Measurements from ENCODE around the gene MSTN. TPM values are rescaled to one million over a fixed set of nuclear protein-coding genes. Genes with fewer than 3 reads are reported as not detected.

The MSTN gene
- total RNA-seq, 2 experiments from 2014 or later = not detected

GRCh38 chr2:190084704-190085103 is 22.2 kb upstream of the MSTN start:
- no peaks in the 10 kb centered on the region for H3K4me1 Mint-ChIP-seq (ENCODE audit: low read depth)
- H3K27ac Mint-ChIP-seq = no peak overlapping the region
- intact Hi-C loops (cut with micrococcal nuclease) = loop anchor here (5.0 kb wide), 1 partner anchor 193 kb away; no protein-coding TSS in a partner anchor
- CTCF ChIA-PET = no interaction called here
- peaks cover 3% of the 10 kb centered on the region for H3K27me3 Mint-ChIP-seq
- no peaks in the 10 kb centered on the region for H3K9me3 Mint-ChIP-seq
- POLR2A ChIA-PET = no interaction called here
- no peak for DNase-seq
- TF ChIP-seq, protein P1, sequence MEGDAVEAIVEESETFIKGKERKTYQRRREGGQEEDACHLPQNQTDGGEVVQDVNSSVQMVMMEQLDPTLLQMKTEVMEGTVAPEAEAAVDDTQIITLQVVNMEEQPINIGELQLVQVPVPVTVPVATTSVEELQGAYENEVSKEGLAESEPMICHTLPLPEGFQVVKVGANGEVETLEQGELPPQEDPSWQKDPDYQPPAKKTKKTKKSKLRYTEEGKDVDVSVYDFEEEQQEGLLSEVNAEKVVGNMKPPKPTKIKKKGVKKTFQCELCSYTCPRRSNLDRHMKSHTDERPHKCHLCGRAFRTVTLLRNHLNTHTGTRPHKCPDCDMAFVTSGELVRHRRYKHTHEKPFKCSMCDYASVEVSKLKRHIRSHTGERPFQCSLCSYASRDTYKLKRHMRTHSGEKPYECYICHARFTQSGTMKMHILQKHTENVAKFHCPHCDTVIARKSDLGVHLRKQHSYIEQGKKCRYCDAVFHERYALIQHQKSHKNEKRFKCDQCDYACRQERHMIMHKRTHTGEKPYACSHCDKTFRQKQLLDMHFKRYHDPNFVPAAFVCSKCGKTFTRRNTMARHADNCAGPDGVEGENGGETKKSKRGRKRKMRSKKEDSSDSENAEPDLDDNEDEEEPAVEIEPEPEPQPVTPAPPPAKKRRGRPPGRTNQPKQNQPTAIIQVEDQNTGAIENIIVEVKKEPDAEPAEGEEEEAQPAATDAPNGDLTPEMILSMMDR (IDR thresholded peaks at IDR 0.05) = no peak
- no peak overlapping the region for H3K4me3 Mint-ChIP-seq
- no peak for ATAC-seq
- no peaks in the 10 kb centered on the region for H3K36me3 Mint-ChIP-seq (ENCODE audit: low read depth)

- DNase-seq (no peak), ATAC-seq (no peak)
- no peaks in the 10 kb centered on the region for H3K36me3 Mint-ChIP-seq (ENCODE audit: low read depth)
- H3K4me1 Mint-ChIP-seq (ENCODE audit: low read depth) = no peaks in the 10 kb centered on the region
- H3K27me3 Mint-ChIP-seq = peaks cover 6% of the 10 kb centered on the region
- H3K27ac Mint-ChIP-seq = no peak overlapping the region
- intact Hi-C loops (cut with micrococcal nuclease) = no loop called here
- POLR2A ChIA-PET = interaction anchor here (0.7 kb wide), 1 partner anchor 1470 kb away, joined by 3 read pairs; no protein-coding TSS in a partner anchor
- H3K9me3 Mint-ChIP-seq = no peaks in the 10 kb centered on the region
- H3K4me3 Mint-ChIP-seq = no peak overlapping the region
- TF ChIP-seq, protein P1 (IDR thresholded peaks at IDR 0.05) = no peak
- CTCF ChIA-PET = interaction anchor here (1.2 kb wide), 1 partner anchor 98 kb away, joined by 3 read pairs; a partner anchor contains a TSS
Observed at GRCh38 chr2:190082118-190082517, 19.6 kb upstream of the MSTN start.

GRCh38 chr2:190080527-190081049 is 18.1 kb upstream of the MSTN start:
- TF ChIP-seq, protein P1 (IDR thresholded peaks at IDR 0.05) = no peak
- Mint-ChIP-seq H3K27me3 (peaks cover 6% of the 10 kb centered on the region), H3K4me3 (no peak overlapping the region), H3K4me1 (ENCODE audit: low read depth) (no peaks in the 10 kb centered on the region), H3K27ac (no peak overlapping the region), H3K36me3 (ENCODE audit: low read depth) (no peaks in the 10 kb centered on the region), H3K9me3 (peaks cover 4% of the 10 kb centered on the region)
- ChIA-PET CTCF (interaction anchor here (0.5 to 4.1 kb wide), 3 partner anchors 8 to 291 kb away, joined by 3 to 20 read pairs (median 3); no protein-coding TSS in a partner anchor), POLR2A (interaction anchor here (1.1 kb wide), 1 partner anchor 386 kb away, joined by 3 read pairs; no protein-coding TSS in a partner anchor)
- DNase-seq = no peak
- ATAC-seq = no peak
- intact Hi-C loops (cut with micrococcal nuclease) = no loop called here

DNA sequence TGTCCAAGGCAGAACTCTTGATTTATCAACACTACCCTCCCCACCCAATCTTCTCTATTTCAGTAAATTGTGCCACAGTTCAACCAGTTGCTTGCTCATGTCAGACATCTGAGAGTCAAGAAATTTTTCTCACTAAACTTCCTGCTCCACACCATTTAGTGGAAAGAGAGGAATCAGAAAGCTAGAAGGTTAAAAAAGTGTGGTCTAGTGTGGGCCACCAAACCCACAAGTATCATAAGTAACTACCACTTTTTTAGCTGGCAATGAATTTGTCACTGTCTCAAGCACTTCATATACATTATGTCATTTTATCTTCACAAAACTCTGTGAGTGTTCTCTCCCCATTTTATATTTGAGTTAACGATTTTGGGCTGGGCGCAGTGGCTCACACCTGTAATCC is 16.6 kb upstream of the MSTN start:
- POLR2A ChIA-PET = no interaction called here
- CTCF ChIA-PET = interaction anchor here (1.1 to 4.1 kb wide), 2 partner anchors 9 to 198 kb away, joined by 3 to 20 read pairs; no protein-coding TSS in a partner anchor
- Mint-ChIP-seq H3K9me3 (peaks cover 9% of the 10 kb centered on the region), H3K27me3 (peaks cover 6% of the 10 kb centered on the region), H3K27ac (no peak overlapping the region), H3K4me1 (ENCODE audit: low read depth) (no peaks in the 10 kb centered on the region), H3K36me3 (ENCODE audit: low read depth) (no peaks in the 10 kb centered on the region), H3K4me3 (no peak overlapping the region)
- peak; percentile 42 for ATAC-seq
- intact Hi-C loops (cut with micrococcal nuclease) = no loop called here
- TF ChIP-seq, protein P1 (IDR thresholded peaks at IDR 0.05) = no peak
- DNase-seq = peak; percentile 28

DNA sequence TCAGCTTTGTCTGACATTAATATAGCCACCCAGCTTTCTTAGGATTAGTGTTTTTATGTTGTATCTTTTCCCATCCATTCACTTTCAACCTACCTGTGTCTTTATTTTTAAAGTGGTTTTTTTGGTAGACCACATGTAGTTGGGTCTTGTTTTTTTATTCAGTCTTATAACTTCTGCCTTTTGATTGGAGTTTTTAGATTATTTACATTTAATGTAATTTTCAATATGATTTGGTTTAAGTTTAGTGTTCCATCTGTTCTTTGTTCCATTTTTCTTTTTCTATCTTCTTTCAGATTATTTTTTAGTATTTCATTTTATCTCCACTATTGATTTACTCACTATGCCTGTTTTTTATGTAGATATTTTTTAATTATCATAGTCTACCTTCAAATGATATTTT is 13.1 kb upstream of the MSTN start:
- intact Hi-C loops (cut with micrococcal nuclease) = no loop called here
- POLR2A ChIA-PET = interaction anchor here (0.7 kb wide), 1 partner anchor 44 kb away, joined by 3 read pairs; no protein-coding TSS in a partner anchor
- CTCF ChIA-PET = interaction anchor here (1.2 to 1.5 kb wide), 2 partner anchors 13 to 415 kb away, joined by 3 to 4 read pairs; partner anchors contain the start of gene ASNSD1

More for the DNA sequence above, 13.1 kb upstream of the MSTN start:
- no peak overlapping the region for H3K4me3 Mint-ChIP-seq
- no peaks in the 10 kb centered on the region for H3K4me1 Mint-ChIP-seq (ENCODE audit: low read depth)
- no peak for ATAC-seq
- H3K36me3 Mint-ChIP-seq (ENCODE audit: low read depth) = no peaks in the 10 kb centered on the region
- H3K9me3 Mint-ChIP-seq = peaks cover 9% of the 10 kb centered on the region
- H3K27me3 Mint-ChIP-seq = peaks cover 3% of the 10 kb centered on the region
- TF ChIP-seq, protein P1 (IDR thresholded peaks at IDR 0.05) = no peak
- no peak overlapping the region for H3K27ac Mint-ChIP-seq
- no peak for DNase-seq
